Progenitor cell of endocrine pancreas (in vitro differentiated cells): ENCODE results near the gene CALR. TPM values are rescaled to one million over a fixed set of nuclear protein-coding genes. Genes with fewer than 3 reads are reported as not detected.
"Not testable (repeated sequence)": the region's sequence is repeated elsewhere in the genome, so short reads cannot be mapped to it uniquely, and the experiment has no call there.

Experiments
- DNase-seq: peaks from one replicate; pipeline ENCODE4 v3.0.0; 2021; ENCODE audit warnings: low spot score; ENCODE audit not compliant: unreplicated experiment
- H3K27ac Mint-ChIP-seq: 2 replicates; pipeline ENCODE4 v1.8.0; 2021; ENCODE audit warnings: mild to moderate bottlenecking, moderate library complexity, mixed read lengths
- H3K27me3 Mint-ChIP-seq: 2 replicates; pipeline ENCODE4 v1.8.0; 2021; ENCODE audit warnings: mixed read lengths
- H3K36me3 Mint-ChIP-seq: 2 replicates; pipeline ENCODE4 v1.8.0; 2022; ENCODE audit warnings: mixed read lengths; ENCODE audit not compliant: insufficient read depth
- H3K4me1 Mint-ChIP-seq: 2 replicates; pipeline ENCODE4 v1.8.0; 2021; ENCODE audit warnings: low read depth, mixed read lengths
- H3K4me3 Mint-ChIP-seq: 2 replicates; pipeline ENCODE4 v1.8.0; 2021; ENCODE audit warnings: low read depth, mild to moderate bottlenecking, moderate library complexity, mixed read lengths
- H3K9me3 Mint-ChIP-seq: 2 replicates; pipeline ENCODE4 v1.8.0; 2021; ENCODE audit warnings: low read depth, mixed read lengths
- total RNA-seq: library from RNA; stranded (reverse); gene quantifications from 2 replicates; pipeline ENCODE4 v1.2.1, GENCODE V29; 2021
- TF ChIP-seq, protein P1 (sequence below): fragments of 200-600 bp; sonication (generic); IDR thresholded peaks from one replicate; pipeline ENCODE4 v1.5.0; 2021; ENCODE audit warnings: antibody characterized with exemption, mild to moderate bottlenecking; ENCODE audit not compliant: unreplicated experiment

Gene CALR
- total RNA-seq, 1 donor from 2014 or later, result 707 TPM

GRCh38 chr19:12974301-12975220, 36.2 kb downstream of the CALR start:
- no peak overlapping the region for H3K27ac Mint-ChIP-seq
- no peak overlapping the region for H3K4me3 Mint-ChIP-seq
- no peaks in the 10 kb centered on the region for H3K36me3 Mint-ChIP-seq
- TF ChIP-seq, protein P1, sequence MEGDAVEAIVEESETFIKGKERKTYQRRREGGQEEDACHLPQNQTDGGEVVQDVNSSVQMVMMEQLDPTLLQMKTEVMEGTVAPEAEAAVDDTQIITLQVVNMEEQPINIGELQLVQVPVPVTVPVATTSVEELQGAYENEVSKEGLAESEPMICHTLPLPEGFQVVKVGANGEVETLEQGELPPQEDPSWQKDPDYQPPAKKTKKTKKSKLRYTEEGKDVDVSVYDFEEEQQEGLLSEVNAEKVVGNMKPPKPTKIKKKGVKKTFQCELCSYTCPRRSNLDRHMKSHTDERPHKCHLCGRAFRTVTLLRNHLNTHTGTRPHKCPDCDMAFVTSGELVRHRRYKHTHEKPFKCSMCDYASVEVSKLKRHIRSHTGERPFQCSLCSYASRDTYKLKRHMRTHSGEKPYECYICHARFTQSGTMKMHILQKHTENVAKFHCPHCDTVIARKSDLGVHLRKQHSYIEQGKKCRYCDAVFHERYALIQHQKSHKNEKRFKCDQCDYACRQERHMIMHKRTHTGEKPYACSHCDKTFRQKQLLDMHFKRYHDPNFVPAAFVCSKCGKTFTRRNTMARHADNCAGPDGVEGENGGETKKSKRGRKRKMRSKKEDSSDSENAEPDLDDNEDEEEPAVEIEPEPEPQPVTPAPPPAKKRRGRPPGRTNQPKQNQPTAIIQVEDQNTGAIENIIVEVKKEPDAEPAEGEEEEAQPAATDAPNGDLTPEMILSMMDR, result no peak
- H3K27me3 Mint-ChIP-seq, result peaks cover 30% of the 10 kb centered on the region
- H3K9me3 Mint-ChIP-seq, result no peaks in the 10 kb centered on the region
- no peaks in the 10 kb centered on the region for H3K4me1 Mint-ChIP-seq
- no peak for DNase-seq

GRCh38 chr19:12975221-12975741, 36.9 kb downstream of the CALR start:
- Mint-ChIP-seq H3K4me1 (no peaks in the 10 kb centered on the region), H3K27me3 (peaks cover 27% of the 10 kb centered on the region), H3K36me3 (no peaks in the 10 kb centered on the region), H3K4me3 (no peak overlapping the region), H3K9me3 (no peaks in the 10 kb centered on the region), H3K27ac (no peak overlapping the region)
- no peak for DNase-seq
- TF ChIP-seq, protein P1, result no peak

GRCh38 chr19:12976109-12976508, 37.7 kb downstream of the CALR start:
- H3K4me3 Mint-ChIP-seq, H3K4me1 Mint-ChIP-seq, H3K36me3 Mint-ChIP-seq, H3K27ac Mint-ChIP-seq, H3K9me3 Mint-ChIP-seq, DNase-seq: not testable (repeated sequence)
- H3K27me3 Mint-ChIP-seq, result peaks cover 24% of the 10 kb centered on the region

DNA sequence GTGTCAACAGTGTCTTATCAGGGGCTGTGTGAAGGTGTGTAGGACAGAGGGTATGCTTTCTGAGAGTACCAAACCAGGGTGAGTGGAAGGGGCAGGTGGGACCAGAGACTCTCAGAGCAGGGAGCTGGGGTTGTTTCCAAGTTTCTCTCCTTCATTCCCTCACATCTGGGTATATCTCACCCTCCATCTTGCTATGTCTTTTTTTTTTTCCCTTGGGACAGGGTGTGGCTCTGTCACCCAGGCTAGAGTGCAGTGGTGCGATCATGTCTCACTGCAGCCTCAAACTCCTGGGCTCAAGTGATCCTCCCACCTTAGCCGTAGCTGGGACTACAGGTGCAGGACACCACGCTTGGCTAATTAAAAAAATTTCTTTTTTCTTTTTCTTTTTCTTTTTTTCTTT, 41.6 kb downstream of the CALR start:
- Mint-ChIP-seq H3K27me3 (peaks cover 23% of the 10 kb centered on the region), H3K4me3 (no peak overlapping the region), H3K9me3 (no peaks in the 10 kb centered on the region), H3K36me3 (no peaks in the 10 kb centered on the region), H3K27ac (no peak overlapping the region), H3K4me1 (no peaks in the 10 kb centered on the region)
- no peak for DNase-seq
- TF ChIP-seq, protein P1, result no peak

- H3K4me1 Mint-ChIP-seq, result no peaks in the 10 kb centered on the region
- no peak overlapping the region for H3K4me3 Mint-ChIP-seq
- DNase-seq, result no peak
Measured at GRCh38 chr19:12982648-12983047, 44.2 kb downstream of the CALR start.

More at GRCh38 chr19:12982648-12983047, 44.2 kb downstream of the CALR start:
- H3K36me3 Mint-ChIP-seq, result no peaks in the 10 kb centered on the region
- H3K27me3 Mint-ChIP-seq, result peaks cover 41% of the 10 kb centered on the region
- TF ChIP-seq, protein P1, result no peak
- H3K9me3 Mint-ChIP-seq, result no peaks in the 10 kb centered on the region
- no peak overlapping the region for H3K27ac Mint-ChIP-seq
